ENCODE data around the gene DPY19L2.
"Not testable (repeated sequence)": the region's sequence is repeated elsewhere in the genome, so short reads cannot be mapped to it uniquely, and the experiment has no call there.

DNA sequence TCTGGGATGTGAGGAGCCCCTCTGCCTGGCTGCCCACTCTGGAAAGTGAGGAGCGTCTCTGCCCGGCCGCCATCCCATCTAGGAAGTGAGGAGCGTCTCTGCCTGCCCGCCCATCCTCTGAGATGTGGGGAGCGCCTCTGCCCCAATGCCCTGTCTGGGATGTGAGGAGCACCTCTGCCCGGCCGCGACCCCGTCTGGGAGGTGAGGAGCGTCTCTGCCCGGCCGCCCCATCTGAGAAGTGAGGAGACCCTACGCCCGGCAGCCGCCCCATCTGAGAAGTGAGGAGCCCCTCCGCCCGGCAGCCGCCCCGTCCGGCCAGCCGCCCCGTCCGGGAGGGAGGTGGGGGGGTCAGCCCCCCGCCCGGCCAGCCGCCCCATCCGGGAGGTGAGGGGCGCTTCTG is 18.3 kb upstream of the DPY19L2 start:
- TF ChIP-seq, protein P1, sequence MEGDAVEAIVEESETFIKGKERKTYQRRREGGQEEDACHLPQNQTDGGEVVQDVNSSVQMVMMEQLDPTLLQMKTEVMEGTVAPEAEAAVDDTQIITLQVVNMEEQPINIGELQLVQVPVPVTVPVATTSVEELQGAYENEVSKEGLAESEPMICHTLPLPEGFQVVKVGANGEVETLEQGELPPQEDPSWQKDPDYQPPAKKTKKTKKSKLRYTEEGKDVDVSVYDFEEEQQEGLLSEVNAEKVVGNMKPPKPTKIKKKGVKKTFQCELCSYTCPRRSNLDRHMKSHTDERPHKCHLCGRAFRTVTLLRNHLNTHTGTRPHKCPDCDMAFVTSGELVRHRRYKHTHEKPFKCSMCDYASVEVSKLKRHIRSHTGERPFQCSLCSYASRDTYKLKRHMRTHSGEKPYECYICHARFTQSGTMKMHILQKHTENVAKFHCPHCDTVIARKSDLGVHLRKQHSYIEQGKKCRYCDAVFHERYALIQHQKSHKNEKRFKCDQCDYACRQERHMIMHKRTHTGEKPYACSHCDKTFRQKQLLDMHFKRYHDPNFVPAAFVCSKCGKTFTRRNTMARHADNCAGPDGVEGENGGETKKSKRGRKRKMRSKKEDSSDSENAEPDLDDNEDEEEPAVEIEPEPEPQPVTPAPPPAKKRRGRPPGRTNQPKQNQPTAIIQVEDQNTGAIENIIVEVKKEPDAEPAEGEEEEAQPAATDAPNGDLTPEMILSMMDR (IDR thresholded peaks at IDR 0.05; ENCODE audit: insufficient read depth, low read length, poor library complexity, severe bottlenecking) = not testable (repeated sequence)
- TF ChIP-seq EZH2phosphoT487 (conservative IDR thresholded peaks at IDR 0.05; ENCODE audit: low read length) = not testable (repeated sequence)
